ENCODE measurements around the gene CTNNA2.

The CTNNA2 gene

DNA sequence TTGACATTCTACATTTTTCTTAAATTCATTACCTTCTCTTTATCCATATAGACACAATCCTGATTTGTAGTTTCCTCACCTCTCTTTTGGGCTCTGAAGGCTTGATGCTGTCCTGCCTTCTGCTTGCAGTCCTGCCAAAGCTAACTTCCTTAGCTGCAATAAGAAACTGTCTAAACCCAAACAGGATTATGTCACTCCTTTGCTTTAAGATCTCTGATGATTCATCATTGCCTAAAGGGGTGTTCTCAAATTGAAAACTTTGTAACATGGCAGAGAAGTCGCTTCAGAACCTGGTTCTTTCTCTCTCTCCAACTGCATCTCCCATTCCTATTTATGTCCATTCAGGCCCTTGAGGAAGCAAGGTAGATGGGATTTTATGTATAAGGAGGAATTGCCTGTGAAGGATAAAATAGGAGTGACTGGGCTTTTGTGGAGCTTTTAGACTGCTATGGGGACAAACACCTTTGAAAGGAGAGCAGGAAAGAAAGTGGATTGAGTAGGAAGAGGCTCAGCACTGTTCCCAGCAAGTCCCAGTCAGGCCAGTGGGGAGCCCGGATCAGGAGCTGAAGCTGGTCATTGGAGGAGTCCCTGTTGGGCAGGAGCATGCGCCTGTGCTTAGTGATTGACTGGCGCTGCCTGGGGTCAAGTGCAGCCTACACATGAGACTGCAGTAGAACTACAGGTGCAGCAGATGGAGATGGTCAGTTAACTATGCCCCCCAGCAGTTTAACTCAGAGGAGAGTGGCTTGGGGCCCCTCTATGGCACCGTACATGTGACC is 390.6 kb downstream of the CTNNA2 start:
- H3K4me1 ChIP-seq (ENCODE audit: control insufficient read depth, low read depth, low read length), result peaks cover 7% of the 10 kb centered on the region
- no peak overlapping the region for H3K27ac ChIP-seq (ENCODE audit: low read length)
- no peaks in the 10 kb centered on the region for H3K36me3 ChIP-seq (ENCODE audit: control insufficient read depth, low read depth, low read length)
- H3K4me3 ChIP-seq (ENCODE audit: low read length), result no peak overlapping the region
- no peaks in the 10 kb centered on the region for H3K9me3 ChIP-seq (ENCODE audit: control insufficient read depth, low read depth, low read length)
- H3K27me3 ChIP-seq (ENCODE audit: control insufficient read depth, insufficient read depth, low read length), result no peaks in the 10 kb centered on the region
- no peak overlapping the region for H3K9ac ChIP-seq (ENCODE audit: low read length)

- Histone ChIP-seq H3K27ac (ENCODE audit: low read length) (no peak overlapping the region), H3K27me3 (ENCODE audit: control insufficient read depth, insufficient read depth, low read length) (no peaks in the 10 kb centered on the region), H3K36me3 (ENCODE audit: control insufficient read depth, low read depth, low read length) (no peaks in the 10 kb centered on the region), H3K9me3 (ENCODE audit: control insufficient read depth, low read depth, low read length) (no peaks in the 10 kb centered on the region), H3K9ac (ENCODE audit: low read length) (no peak overlapping the region), H3K4me1 (ENCODE audit: control insufficient read depth, low read depth, low read length) (no peaks in the 10 kb centered on the region), H3K4me3 (ENCODE audit: low read length) (no peak overlapping the region)
These were observed 393.5 kb downstream of the CTNNA2 start for GRCh38 chr2:79906139-79906890.

DNA sequence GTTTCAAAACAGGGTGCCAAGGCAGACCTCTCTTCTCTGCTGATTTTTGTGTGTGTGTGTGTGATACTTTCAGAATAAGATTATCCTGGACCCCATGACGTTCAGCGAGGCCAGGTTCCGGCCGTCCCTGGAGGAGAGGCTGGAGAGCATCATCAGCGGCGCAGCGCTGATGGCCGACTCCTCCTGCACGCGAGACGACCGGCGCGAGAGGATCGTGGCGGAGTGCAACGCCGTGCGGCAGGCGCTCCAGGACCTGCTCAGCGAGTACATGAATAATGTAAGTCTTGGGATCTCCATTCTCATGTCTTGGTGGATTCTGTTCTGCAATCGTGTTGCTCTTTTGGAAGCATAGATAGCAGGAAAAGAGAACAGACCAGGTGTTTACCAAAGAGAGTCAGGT is 396.7 kb downstream of the CTNNA2 start:
- no peaks in the 10 kb centered on the region for H3K4me1 ChIP-seq (ENCODE audit: control insufficient read depth, low read depth, low read length)

DNA sequence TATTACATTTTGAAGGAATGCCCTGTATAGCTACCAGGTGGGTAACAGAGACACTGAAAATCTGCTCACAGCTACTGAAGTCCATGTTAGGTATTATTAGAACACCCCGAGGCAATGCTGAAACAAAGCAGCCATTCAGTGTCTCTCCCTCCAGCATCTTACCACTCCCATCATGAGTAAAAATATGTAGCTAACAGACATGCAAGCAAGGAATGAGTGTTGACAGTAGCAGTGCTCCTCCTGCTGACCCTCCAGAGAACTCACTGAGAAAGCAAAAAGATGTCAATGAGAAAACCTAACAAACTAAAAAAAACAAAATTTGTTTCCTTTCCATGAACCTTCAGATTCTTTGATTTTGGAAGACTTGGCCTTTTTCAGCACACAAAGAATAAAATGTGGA is 397.8 kb downstream of the CTNNA2 start:
- no peak overlapping the region for H3K9ac ChIP-seq (ENCODE audit: low read length)
- peaks cover under 1% of the 10 kb centered on the region for H3K4me1 ChIP-seq (ENCODE audit: control insufficient read depth, low read depth, low read length)
- no peak overlapping the region for H3K27ac ChIP-seq (ENCODE audit: low read length)
- H3K9me3 ChIP-seq (ENCODE audit: control insufficient read depth, low read depth, low read length), result no peaks in the 10 kb centered on the region
- H3K27me3 ChIP-seq (ENCODE audit: control insufficient read depth, insufficient read depth, low read length), result no peaks in the 10 kb centered on the region
- H3K36me3 ChIP-seq (ENCODE audit: control insufficient read depth, low read depth, low read length), result no peaks in the 10 kb centered on the region
- H3K4me3 ChIP-seq (ENCODE audit: low read length), result no peak overlapping the region

More for the DNA sequence above, 396.7 kb downstream of the CTNNA2 start:
- no peaks in the 10 kb centered on the region for H3K9me3 ChIP-seq (ENCODE audit: control insufficient read depth, low read depth, low read length)
- no peak overlapping the region for H3K9ac ChIP-seq (ENCODE audit: low read length)
- no peaks in the 10 kb centered on the region for H3K27me3 ChIP-seq (ENCODE audit: control insufficient read depth, insufficient read depth, low read length)
- no peak overlapping the region for H3K27ac ChIP-seq (ENCODE audit: low read length)
- H3K4me3 ChIP-seq (ENCODE audit: low read length), result no peak overlapping the region
- H3K36me3 ChIP-seq (ENCODE audit: control insufficient read depth, low read depth, low read length), result no peaks in the 10 kb centered on the region

DNA sequence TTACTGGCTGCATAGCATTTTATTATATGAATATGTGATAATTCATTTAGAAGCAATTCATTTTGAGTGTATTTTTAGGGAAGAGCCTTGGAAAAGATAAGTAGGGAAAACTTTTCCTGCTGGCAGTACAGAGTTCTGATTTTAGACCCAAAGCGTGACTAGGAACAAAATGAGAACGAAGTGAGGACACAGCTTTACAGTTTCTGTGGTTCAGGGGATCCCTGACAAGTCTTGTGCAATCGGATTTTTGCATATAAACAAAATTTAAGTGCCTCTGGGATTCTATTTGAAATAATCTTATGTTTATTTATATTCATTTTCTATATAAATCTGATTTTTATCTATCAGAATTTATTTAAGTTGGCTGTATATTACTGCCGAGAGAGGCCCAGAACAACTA is 402.6 kb downstream of the CTNNA2 start:
- Histone ChIP-seq H3K4me1 (ENCODE audit: control insufficient read depth, low read depth, low read length) (peaks cover 9% of the 10 kb centered on the region), H3K9me3 (ENCODE audit: control insufficient read depth, low read depth, low read length) (no peaks in the 10 kb centered on the region), H3K27ac (ENCODE audit: low read length) (no peak overlapping the region), H3K9ac (ENCODE audit: low read length) (no peak overlapping the region), H3K4me3 (ENCODE audit: low read length) (no peak overlapping the region), H3K27me3 (ENCODE audit: control insufficient read depth, insufficient read depth, low read length) (no peaks in the 10 kb centered on the region), H3K36me3 (ENCODE audit: control insufficient read depth, low read depth, low read length) (no peaks in the 10 kb centered on the region)

- peaks cover 14% of the 10 kb centered on the region for H3K4me1 ChIP-seq (ENCODE audit: control insufficient read depth, low read depth, low read length)
- no peaks in the 10 kb centered on the region for H3K9me3 ChIP-seq (ENCODE audit: control insufficient read depth, low read depth, low read length)
- no peak overlapping the region for H3K4me3 ChIP-seq (ENCODE audit: low read length)
- H3K27me3 ChIP-seq (ENCODE audit: control insufficient read depth, insufficient read depth, low read length), result no peaks in the 10 kb centered on the region
- H3K9ac ChIP-seq (ENCODE audit: low read length), result no peak overlapping the region
- no peak overlapping the region for H3K27ac ChIP-seq (ENCODE audit: low read length)
- no peaks in the 10 kb centered on the region for H3K36me3 ChIP-seq (ENCODE audit: control insufficient read depth, low read depth, low read length)
These were observed 403.4 kb downstream of the CTNNA2 start for GRCh38 chr2:79916285-79916684.

- no peaks in the 10 kb centered on the region for H3K27me3 ChIP-seq (ENCODE audit: control insufficient read depth, insufficient read depth, low read length)
These were observed 407.7 kb downstream of the CTNNA2 start for GRCh38 chr2:79920512-79921076.

GRCh38 chr2:79929624-79930023 is 416.8 kb downstream of the CTNNA2 start:
- H3K27ac ChIP-seq (ENCODE audit: low read length), result no peak overlapping the region
- no peak overlapping the region for H3K9ac ChIP-seq (ENCODE audit: low read length)
- H3K27me3 ChIP-seq (ENCODE audit: control insufficient read depth, insufficient read depth, low read length), result no peaks in the 10 kb centered on the region
- no peaks in the 10 kb centered on the region for H3K4me1 ChIP-seq (ENCODE audit: control insufficient read depth, low read depth, low read length)
- H3K36me3 ChIP-seq (ENCODE audit: control insufficient read depth, low read depth, low read length), result no peaks in the 10 kb centered on the region
- H3K4me3 ChIP-seq (ENCODE audit: low read length), result no peak overlapping the region
- H3K9me3 ChIP-seq (ENCODE audit: control insufficient read depth, low read depth, low read length), result no peaks in the 10 kb centered on the region

More at GRCh38 chr2:79920512-79921076, 407.7 kb downstream of the CTNNA2 start:
- no peak overlapping the region for H3K9ac ChIP-seq (ENCODE audit: low read length)
- no peaks in the 10 kb centered on the region for H3K36me3 ChIP-seq (ENCODE audit: control insufficient read depth, low read depth, low read length)
- no peak overlapping the region for H3K27ac ChIP-seq (ENCODE audit: low read length)
- no peak overlapping the region for H3K4me3 ChIP-seq (ENCODE audit: low read length)
- H3K4me1 ChIP-seq (ENCODE audit: control insufficient read depth, low read depth, low read length), result peaks cover 14% of the 10 kb centered on the region
- no peaks in the 10 kb centered on the region for H3K9me3 ChIP-seq (ENCODE audit: control insufficient read depth, low read depth, low read length)

- Histone ChIP-seq H3K9me3 (ENCODE audit: control insufficient read depth, low read depth, low read length) (no peaks in the 10 kb centered on the region), H3K4me3 (ENCODE audit: low read length) (no peak overlapping the region), H3K4me1 (ENCODE audit: control insufficient read depth, low read depth, low read length) (peaks cover 4% of the 10 kb centered on the region), H3K27me3 (ENCODE audit: control insufficient read depth, insufficient read depth, low read length) (no peaks in the 10 kb centered on the region), H3K27ac (ENCODE audit: low read length) (no peak overlapping the region), H3K9ac (ENCODE audit: low read length) (no peak overlapping the region), H3K36me3 (ENCODE audit: control insufficient read depth, low read depth, low read length) (no peaks in the 10 kb centered on the region)
These were observed 422.3 kb downstream of the CTNNA2 start for GRCh38 chr2:79935046-79935732.

- Histone ChIP-seq H3K4me1 (ENCODE audit: control insufficient read depth, low read depth, low read length) (peaks cover 4% of the 10 kb centered on the region), H3K27ac (ENCODE audit: low read length) (no peak overlapping the region), H3K9ac (ENCODE audit: low read length) (no peak overlapping the region), H3K27me3 (ENCODE audit: control insufficient read depth, insufficient read depth, low read length) (no peaks in the 10 kb centered on the region), H3K36me3 (ENCODE audit: control insufficient read depth, low read depth, low read length) (no peaks in the 10 kb centered on the region), H3K4me3 (ENCODE audit: low read length) (peak overlapping the region; percentile 57), H3K9me3 (ENCODE audit: control insufficient read depth, low read depth, low read length) (no peaks in the 10 kb centered on the region)
These were observed 423.2 kb downstream of the CTNNA2 start for GRCh38 chr2:79935771-79936657.
